ENCODE results near the gene ITGA8.
A peak's percentile ranks its signal among the peaks of the same experiment; 100 is the strongest.
"Not testable (repeated sequence)": the region's sequence is repeated elsewhere in the genome, so short reads cannot be mapped to it uniquely, and the experiment has no call there.

ITGA8 gene

GRCh38 chr10:15605740-15606369 lies 113.9 kb downstream of the ITGA8 start:
- no peak for DNase-seq

GRCh38 chr10:15603446-15604011 lies 116.2 kb downstream of the ITGA8 start:
- no peak for DNase-seq

- no peak for DNase-seq
Measured at GRCh38 chr10:15601819-15602218, 117.9 kb downstream of the ITGA8 start.

GRCh38 chr10:15595260-15595659 lies 124.5 kb downstream of the ITGA8 start:
- DNase-seq, result no peak

- DNase-seq, result no peak
Measured at GRCh38 chr10:15591937-15592336, 127.8 kb downstream of the ITGA8 start.

- no peak for DNase-seq
Measured at GRCh38 chr10:15591431-15591830, 128.3 kb downstream of the ITGA8 start.

GRCh38 chr10:15588635-15589508 lies 130.8 kb downstream of the ITGA8 start:
- no peak for DNase-seq

GRCh38 chr10:15588151-15588550 lies 131.6 kb downstream of the ITGA8 start:
- no peak for DNase-seq

- DNase-seq, result no peak
Measured at GRCh38 chr10:15587271-15587670, 132.5 kb downstream of the ITGA8 start.

GRCh38 chr10:15585303-15585715 lies 134.4 kb downstream of the ITGA8 start:
- peak; percentile 50 for DNase-seq

GRCh38 chr10:15582972-15583371 lies 136.8 kb downstream of the ITGA8 start:
- not testable (repeated sequence) for DNase-seq

GRCh38 chr10:15579605-15580004 lies 140.1 kb downstream of the ITGA8 start:
- no peak for DNase-seq

- no peak for DNase-seq
Measured at GRCh38 chr10:15572531-15573045, 147.1 kb downstream of the ITGA8 start.

GRCh38 chr10:15571575-15571974 lies 148.1 kb downstream of the ITGA8 start:
- no peak for DNase-seq

- DNase-seq, result no peak
Measured at GRCh38 chr10:15570738-15571339, 148.9 kb downstream of the ITGA8 start.

GRCh38 chr10:15567952-15568351 lies 151.8 kb downstream of the ITGA8 start:
- DNase-seq, result no peak

GRCh38 chr10:15563246-15563645 lies 156.5 kb downstream of the ITGA8 start:
- DNase-seq, result no peak

GRCh38 chr10:15562578-15562977 lies 157.1 kb downstream of the ITGA8 start:
- no peak for DNase-seq

- DNase-seq, result no peak
Measured at GRCh38 chr10:15562116-15562515, 157.6 kb downstream of the ITGA8 start.

- no peak for DNase-seq
Measured at GRCh38 chr10:15558136-15558535, 161.6 kb downstream of the ITGA8 start.

GRCh38 chr10:15557168-15557567 lies 162.6 kb downstream of the ITGA8 start:
- not testable (repeated sequence) for DNase-seq

- no peak for DNase-seq
Measured at GRCh38 chr10:15550950-15551349, 168.8 kb downstream of the ITGA8 start.

GRCh38 chr10:15548331-15548730 lies 171.4 kb downstream of the ITGA8 start:
- DNase-seq, result no peak

Data from stimulated activated CD4-positive, alpha-beta T cell treated with anti-CD3 and anti-CD28 coated beads, Interleukin-1b, Interleukin-23, amount 100 ng/mL, for 48 hours (primary cell).